Esophagus (tissue), 2 donors: ENCODE results near the gene CDX2. TPM values are rescaled to one million over a fixed set of nuclear protein-coding genes. Genes with fewer than 3 reads are reported as not detected.
"Not testable (repeated sequence)": the region's sequence is repeated elsewhere in the genome, so short reads cannot be mapped to it uniquely, and the experiment has no call there.

Experiments
- H3K27ac ChIP-seq, 2 donors: one replicate each; pipeline ENCODE4 v1.5.1; 2013; ENCODE audit warnings: low read depth in 2 of 2, mild to moderate bottlenecking in 2 of 2, inconsistent platforms in 1 of 2, low read length in 1 of 2, moderate library complexity in 1 of 2
- H3K27me3 ChIP-seq, 2 donors: one replicate each; pipeline ENCODE4 v1.6.1; 2013; ENCODE audit warnings: low read length in 2 of 2, control low read depth in 1 of 2, mild to moderate bottlenecking in 1 of 2; ENCODE audit not compliant: insufficient read depth in 2 of 2, control insufficient read depth in 1 of 2
- H3K36me3 ChIP-seq, 2 donors: one replicate each; pipeline ENCODE4 v1.6.1; 2013; ENCODE audit warnings: low read length in 1 of 2; ENCODE audit not compliant: control insufficient read depth in 2 of 2, insufficient read depth in 2 of 2
- H3K4me1 ChIP-seq, 2 donors: one replicate each; pipeline ENCODE4 v1.6.1; 2013; ENCODE audit warnings: low read length in 1 of 2; ENCODE audit not compliant: control insufficient read depth in 2 of 2, insufficient read depth in 2 of 2
- H3K4me3 ChIP-seq, 2 donors: one replicate each; pipeline ENCODE4 v1.5.1; 2013; ENCODE audit warnings: low read length in 2 of 2, mild to moderate bottlenecking in 2 of 2, low read depth in 1 of 2, moderate library complexity in 1 of 2
- H3K9me3 ChIP-seq, 2 donors: one replicate each; pipeline ENCODE4 v1.6.1; 2013; ENCODE audit warnings: mild to moderate bottlenecking in 2 of 2, low read depth in 1 of 2, low read length in 1 of 2, moderate library complexity in 1 of 2; ENCODE audit not compliant: control insufficient read depth in 2 of 2, insufficient read depth in 1 of 2
- WGBS, 2 donors: extraction: QIAGEN DNeasy Blood & Tissue Kit; methylation state at CpG; one replicate each; pipeline ENCODE4 v1.1.7; 2013; 5-methylcytosine and 5-hydroxymethylcytosine counted together
- polyA plus RNA-seq, 2 donors: library from polyadenylated mRNA; stranded (reverse); fragments of 200-250 nt; gene quantifications; one replicate each; pipeline ENCODE4 v1.2.3, GENCODE V29; 2013
- donor health status: healthy with polysubstance abuse.
- donor health status: Bipolar disorder and iron deficiency.

The CDX2 gene
- polyA plus RNA-seq, 2 donors: 0.01 to 0.06 TPM

DNA sequence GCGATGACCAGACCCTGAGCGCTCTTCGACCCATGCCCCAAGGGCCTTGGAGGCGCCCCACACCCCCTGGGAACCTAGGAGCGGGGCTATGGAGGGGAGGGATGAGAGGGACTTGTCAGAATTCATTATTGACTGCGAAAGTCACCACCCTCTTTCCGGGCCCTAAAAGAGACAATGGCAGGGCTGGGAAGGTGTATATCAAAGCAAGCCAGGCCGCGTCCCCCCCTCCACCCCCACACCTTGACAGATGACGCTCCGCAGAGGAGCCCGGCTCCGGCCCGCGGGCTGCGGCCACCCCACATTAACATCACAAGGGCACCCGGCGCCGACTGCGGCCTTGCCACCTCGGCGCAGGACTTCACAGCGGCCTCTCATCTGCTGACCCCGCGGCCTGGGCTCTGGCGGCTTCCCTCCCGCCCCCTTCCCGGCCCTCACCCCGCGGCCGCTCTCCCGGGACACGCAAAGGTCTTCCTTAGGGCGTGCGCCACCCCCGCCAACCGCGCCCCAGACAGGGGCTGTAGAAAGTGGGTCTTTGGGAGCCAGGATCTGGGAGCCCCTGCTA, 2.4 kb downstream of the CDX2 start:
- Histone ChIP-seq H3K36me3 (no peaks in the 10 kb centered on the region), H3K4me1 (peaks cover 4 to 7% of the 10 kb centered on the region in 2 donors), H3K4me3 (no peak overlapping the region), H3K27me3 (peaks cover 0 to 41% of the 10 kb centered on the region in 2 donors), H3K9me3 (no peaks in the 10 kb centered on the region), H3K27ac (no peak overlapping the region)
- 4 to 13% methylated on average over 31 to 38 of the region's 38 CpGs for WGBS, 2 donors

DNA sequence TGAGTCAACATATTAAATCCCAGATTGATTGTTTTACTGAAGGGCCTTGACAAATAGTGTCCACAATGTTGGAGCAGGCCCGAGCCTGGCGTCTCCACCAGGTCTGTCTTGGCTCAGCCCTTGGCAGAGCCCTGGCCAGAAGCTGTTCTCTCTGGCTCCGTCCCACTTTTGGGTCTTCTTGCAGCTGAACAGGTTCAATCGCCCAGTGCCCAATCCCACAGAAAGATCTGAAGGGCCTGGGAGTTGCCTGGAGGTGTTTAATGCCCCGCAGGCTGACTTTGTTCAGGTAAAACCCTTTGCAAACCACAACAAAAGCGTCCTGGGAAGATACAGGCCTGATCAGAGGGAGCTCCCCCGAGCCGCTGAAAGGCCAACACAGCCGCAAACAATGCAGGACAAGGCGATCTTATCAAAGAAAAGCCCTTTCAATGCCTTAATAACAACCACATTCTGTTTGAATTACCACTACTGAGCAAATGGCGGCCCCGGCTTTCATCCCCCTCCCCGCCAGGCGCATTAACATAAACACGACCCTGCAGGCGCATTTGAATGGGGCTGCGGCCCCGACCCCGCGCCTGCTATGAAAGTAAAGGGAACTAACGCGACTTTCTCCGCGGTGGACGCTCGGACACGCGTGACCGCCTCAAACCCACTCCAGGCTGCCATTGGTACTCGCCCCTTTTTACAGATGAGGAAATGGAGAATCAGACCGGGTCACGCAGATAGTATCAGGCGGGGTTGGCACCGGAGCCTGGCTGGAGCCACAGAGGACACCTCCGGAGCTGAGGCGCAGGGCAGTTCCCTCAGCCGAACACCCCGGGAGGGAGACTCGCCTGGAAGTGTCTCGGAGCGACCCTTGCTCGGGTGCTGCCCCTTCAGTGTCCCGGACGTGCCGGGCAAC, 3.1 kb downstream of the CDX2 start:
- peaks cover 4 to 7% of the 10 kb centered on the region in 2 donors for H3K4me1 ChIP-seq
- H3K4me3 ChIP-seq: no peak overlapping the region
- no peak overlapping the region for H3K27ac ChIP-seq
- peaks cover 1 to 36% of the 10 kb centered on the region in 2 donors for H3K27me3 ChIP-seq
- H3K36me3 ChIP-seq: no peaks in the 10 kb centered on the region
- H3K9me3 ChIP-seq: no peaks in the 10 kb centered on the region
- WGBS, 2 donors: 10 to 21% methylated on average over 45 of the region's 45 CpGs

DNA sequence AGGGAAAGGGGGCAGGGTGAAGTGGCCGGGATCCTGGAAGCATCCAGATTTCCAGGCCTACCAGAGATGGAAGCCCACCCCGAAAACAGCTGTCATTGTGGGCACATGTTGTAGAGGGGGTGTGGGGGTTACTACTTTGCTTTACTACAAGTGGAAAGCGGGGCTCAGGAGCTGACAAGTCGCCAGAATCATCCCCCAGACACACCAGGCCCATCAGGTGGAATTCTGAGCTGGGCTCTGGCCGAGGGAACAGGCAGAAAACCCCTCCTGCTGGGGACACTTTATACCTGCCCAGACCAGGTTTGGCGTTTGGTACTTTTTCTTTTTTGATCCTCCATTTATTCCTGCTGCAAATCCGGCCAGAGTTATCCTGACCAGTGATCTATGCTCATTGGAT, 3.8 kb downstream of the CDX2 start:
- Histone ChIP-seq H3K36me3 (no peaks in the 10 kb centered on the region), H3K9me3 (no peaks in the 10 kb centered on the region), H3K27me3 (peaks cover 4 to 39% of the 10 kb centered on the region in 2 donors), H3K4me3 (no peak overlapping the region), H3K27ac (no peak overlapping the region), H3K4me1 (peaks cover 8 to 11% of the 10 kb centered on the region in 2 donors)
- WGBS, 2 donors: 48 to 53% methylated on average over 7 of the region's 7 CpGs

DNA sequence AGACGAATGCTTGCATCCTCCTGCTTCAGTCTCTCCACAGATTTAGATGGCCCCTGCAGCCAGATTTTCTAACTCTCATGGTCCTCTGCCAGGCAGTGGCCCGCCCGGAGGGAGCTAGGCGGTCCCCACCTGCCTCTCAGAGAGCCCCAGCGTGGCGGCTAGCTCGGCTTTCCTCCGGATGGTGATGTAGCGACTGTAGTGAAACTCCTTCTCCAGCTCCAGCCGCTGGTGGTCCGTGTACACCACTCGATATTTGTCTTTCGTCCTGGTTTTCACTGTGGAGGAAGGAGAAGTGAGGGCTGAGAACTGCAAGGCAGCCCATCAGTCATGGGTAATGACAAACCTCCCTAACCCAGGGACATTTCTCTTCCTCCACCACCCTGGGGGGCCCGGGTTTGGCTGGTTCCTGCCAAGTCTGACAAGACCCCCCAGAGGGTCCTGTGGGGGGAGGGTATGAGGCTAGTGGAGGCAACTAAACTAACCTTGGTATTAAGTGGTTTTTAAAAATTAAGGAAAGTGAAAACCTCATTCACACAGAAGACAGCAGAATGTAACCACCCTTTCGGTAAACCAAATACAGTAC, 4.3 kb downstream of the CDX2 start:
- Histone ChIP-seq H3K27me3 (peaks cover 4 to 36% of the 10 kb centered on the region in 2 donors), H3K27ac (no peak overlapping the region), H3K9me3 (no peaks in the 10 kb centered on the region), H3K36me3 (no peaks in the 10 kb centered on the region), H3K4me1 (peaks cover 11 to 13% of the 10 kb centered on the region in 2 donors), H3K4me3 (no peak overlapping the region)
- 29 to 31% methylated on average over 15 of the region's 15 CpGs for WGBS, 2 donors

DNA sequence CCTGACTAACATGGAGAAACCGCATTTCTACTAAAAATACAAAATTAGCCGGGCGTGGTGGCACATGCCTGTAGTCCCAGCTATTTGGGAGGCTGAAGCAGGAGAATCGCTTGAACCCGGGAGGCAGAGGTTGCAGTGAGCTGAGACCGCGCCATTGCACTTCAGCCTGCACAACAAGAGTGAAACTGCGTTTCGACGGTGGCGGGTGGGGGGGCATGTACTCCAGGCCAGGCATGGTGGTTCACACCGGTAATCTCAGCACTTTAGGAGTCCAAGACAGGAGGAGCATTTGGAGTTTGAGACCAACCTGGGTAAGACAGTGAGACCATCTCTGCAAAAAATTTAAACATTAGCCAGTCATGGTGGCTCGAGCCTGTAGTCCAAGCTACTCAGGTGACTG, 4.9 kb downstream of the CDX2 start:
- H3K27ac ChIP-seq, H3K9me3 ChIP-seq, H3K4me3 ChIP-seq, H3K36me3 ChIP-seq: not testable (repeated sequence)
- WGBS, 2 donors: 62 to 63% methylated on average over 13 of the region's 13 CpGs
- Histone ChIP-seq H3K27me3 (peaks cover 4 to 36% of the 10 kb centered on the region in 2 donors), H3K4me1 (peaks cover 11 to 13% of the 10 kb centered on the region in 2 donors)

DNA sequence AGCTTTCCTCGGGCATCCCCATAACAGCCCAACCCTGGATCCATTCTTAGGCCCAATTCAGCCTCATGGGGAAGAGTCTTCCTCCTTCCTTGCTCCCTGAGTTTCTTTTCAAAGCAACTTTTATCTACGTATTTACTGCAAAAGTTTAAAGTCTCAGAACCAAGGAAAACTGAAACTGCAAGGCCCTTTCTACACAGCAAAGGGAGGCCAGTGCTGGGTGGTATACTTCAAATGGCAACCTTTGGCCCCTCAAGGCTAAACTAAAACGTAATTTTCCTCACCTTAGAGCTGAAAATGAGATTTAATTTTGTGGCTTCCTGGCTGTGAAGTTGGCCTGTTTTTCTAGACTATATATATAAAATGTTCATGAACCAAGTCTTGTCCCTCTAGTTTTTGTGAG, 5.6 kb downstream of the CDX2 start:
- Histone ChIP-seq H3K4me3 (no peak overlapping the region), H3K36me3 (no peaks in the 10 kb centered on the region), H3K4me1 (peaks cover 7 to 9% of the 10 kb centered on the region in 2 donors), H3K27me3 (peaks cover 4 to 40% of the 10 kb centered on the region in 2 donors), H3K27ac (no peak overlapping the region), H3K9me3 (no peaks in the 10 kb centered on the region)
- WGBS, 2 donors: 67 to 76% methylated on average over 3 of the region's 3 CpGs

DNA sequence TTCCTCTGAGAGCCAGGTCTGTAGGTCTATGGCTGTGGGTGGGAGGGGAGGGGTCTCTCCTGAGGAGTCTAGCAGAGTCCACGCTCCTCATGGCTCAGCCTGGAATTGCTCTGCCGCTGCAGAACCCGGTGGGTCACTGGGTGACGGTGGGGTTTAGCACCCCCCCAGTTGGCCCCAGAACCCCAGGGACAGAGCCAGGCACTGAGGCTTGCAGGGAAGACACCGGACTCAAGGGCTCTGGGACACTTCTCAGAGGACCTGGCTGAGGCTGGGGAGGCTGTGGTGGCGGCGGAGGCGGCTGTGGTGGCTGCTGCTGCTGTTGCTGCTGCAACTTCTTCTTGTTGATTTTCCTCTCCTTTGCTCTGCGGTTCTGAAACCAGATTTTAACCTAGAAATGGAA, 6.1 kb downstream of the CDX2 start:
- no peak overlapping the region for H3K27ac ChIP-seq
- H3K9me3 ChIP-seq: no peaks in the 10 kb centered on the region
- H3K4me3 ChIP-seq: no peak overlapping the region
- WGBS, 2 donors: 64 to 76% methylated on average over 9 of the region's 9 CpGs
- no peaks in the 10 kb centered on the region for H3K36me3 ChIP-seq
- peaks cover 7 to 9% of the 10 kb centered on the region in 2 donors for H3K4me1 ChIP-seq
- H3K27me3 ChIP-seq: peaks cover 4 to 40% of the 10 kb centered on the region in 2 donors

DNA sequence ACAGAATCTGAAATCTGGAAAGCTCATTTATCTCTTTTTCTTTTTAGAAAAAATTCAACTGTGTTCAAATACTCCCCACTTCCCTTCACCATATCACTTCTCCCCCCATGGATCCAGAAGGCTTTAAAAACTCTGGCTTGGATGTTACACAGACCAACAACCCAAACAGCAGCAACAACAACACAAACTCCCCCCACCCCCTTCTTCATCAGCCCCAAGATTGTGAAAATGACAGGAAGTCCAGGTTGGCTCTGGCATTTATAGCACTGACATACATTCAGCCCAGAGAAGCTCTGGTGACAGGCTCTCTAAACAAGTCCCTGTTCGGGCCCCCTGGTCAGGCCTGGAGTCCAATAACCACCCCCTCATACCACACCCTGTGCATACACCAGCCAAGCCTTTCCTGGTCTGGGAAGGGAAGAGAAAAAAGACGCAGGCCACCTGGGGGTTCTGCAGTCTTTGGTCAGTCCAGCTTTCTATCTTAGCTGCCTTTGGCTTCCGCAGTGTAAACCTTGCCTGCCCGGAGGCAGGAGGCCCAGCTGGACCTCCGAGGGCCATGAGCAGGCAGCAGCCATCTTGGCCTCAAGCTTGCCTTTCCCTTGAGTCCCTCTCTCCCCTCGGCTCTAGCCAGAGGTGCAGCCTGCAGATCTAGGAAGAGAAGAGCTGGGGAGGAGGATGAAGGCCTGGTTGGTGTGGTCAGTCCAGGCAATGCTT, 6.8 kb downstream of the CDX2 start:
- Histone ChIP-seq H3K4me1 (peaks cover 6 to 7% of the 10 kb centered on the region in 2 donors), H3K9me3 (no peaks in the 10 kb centered on the region), H3K27ac (no peak overlapping the region), H3K4me3 (no peak overlapping the region), H3K27me3 (peaks cover 4 to 34% of the 10 kb centered on the region in 2 donors), H3K36me3 (no peaks in the 10 kb centered on the region)
- 57 to 62% methylated on average over 6 of the region's 6 CpGs for WGBS, 2 donors
